Fibroblast of skin of back (primary cell): Measurements from ENCODE around the gene C1QL2.

ENCODE experiments used
- DNase-seq: peaks from one replicate; pipeline ENCODE4 v3.0.0-alpha.2; 2013

The C1QL2 gene

GRCh38 chr2:119137502-119137901 lies 21.0 kb downstream of the C1QL2 start:
- DNase-seq = no peak

GRCh38 chr2:119136872-119137271 lies 21.7 kb downstream of the C1QL2 start:
- no peak for DNase-seq

DNA sequence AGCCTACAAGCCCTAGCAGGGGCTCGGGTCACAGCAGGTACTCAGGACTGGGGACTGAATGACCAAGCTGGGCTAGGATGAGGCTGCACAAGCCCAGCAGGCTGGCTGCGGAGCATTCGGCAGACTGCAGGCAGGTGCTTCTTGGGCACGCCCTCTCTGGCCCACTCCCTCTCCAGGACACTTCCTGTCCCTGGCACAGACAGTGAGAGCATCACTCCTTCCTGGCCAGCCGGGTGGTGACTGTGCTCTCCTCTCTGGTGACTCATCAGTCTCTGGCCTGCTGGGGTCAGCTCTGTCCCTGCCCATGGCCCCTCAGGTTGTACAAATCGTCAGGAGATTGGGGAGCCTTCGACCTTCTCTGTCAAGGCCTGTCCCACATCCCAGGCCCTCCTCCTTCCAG lies 22.5 kb downstream of the C1QL2 start:
- DNase-seq = no peak

- DNase-seq = no peak
Observed at GRCh38 chr2:119134775-119135174, 23.8 kb downstream of the C1QL2 start.

DNA sequence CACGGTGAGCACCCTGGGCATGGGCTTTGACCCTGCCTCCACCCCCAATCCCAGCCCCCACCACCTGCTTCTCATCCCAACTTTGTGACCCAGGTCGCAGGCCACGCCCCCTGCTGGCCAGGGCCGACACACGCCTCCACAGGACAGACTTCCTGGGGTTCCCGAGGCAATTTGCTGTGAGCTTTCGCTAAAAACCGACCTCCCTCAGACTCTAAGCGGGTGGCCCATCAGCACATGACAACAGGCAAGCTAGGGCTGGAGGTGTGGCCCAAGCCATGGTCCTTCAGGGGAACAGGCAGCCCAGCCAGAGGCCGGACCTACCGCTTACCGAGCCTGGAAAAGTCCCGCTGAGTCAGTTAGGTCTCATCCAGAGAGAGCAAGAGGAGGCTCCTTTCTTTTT lies 31.9 kb downstream of the C1QL2 start:
- no peak for DNase-seq

DNA sequence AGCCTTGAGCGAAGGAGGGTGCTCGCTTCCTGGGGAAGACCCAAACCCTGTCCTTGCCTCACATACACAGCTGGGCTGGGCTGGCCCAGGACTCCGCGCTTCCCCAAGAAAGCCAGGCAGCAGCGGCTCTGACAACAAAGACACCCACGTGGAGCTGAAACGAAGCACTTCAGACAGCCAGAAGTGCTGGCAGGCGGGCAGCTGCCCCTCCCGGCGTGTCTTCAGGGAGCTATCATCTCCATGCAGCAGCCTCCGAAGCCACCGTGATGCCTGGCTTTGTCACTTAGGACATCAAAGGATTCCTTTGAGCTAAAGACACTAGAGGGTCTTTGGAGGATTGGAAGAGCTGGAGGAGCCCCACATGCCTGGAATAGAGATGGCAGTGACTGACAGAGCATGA lies 35.2 kb downstream of the C1QL2 start:
- no peak for DNase-seq

DNA sequence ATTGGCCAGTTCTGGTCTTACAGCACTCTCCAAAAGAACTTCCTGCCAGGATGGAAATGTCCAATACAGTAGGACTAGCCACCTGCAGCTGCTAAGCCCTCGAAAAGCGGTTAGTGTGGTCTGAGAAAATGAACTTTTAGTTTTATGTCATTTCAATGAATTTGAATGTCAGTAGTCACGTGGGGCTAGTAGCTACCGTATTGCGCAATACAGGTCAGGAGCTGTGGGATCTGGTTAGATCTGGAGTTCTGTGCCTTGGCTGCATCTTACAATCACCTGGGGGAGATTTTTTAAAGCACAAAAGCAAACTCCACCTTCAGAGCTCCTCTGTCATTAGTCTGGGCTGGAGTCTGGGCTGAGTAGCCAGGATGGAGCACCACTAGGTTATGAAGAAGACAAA lies 35.9 kb downstream of the C1QL2 start:
- no peak for DNase-seq

DNA sequence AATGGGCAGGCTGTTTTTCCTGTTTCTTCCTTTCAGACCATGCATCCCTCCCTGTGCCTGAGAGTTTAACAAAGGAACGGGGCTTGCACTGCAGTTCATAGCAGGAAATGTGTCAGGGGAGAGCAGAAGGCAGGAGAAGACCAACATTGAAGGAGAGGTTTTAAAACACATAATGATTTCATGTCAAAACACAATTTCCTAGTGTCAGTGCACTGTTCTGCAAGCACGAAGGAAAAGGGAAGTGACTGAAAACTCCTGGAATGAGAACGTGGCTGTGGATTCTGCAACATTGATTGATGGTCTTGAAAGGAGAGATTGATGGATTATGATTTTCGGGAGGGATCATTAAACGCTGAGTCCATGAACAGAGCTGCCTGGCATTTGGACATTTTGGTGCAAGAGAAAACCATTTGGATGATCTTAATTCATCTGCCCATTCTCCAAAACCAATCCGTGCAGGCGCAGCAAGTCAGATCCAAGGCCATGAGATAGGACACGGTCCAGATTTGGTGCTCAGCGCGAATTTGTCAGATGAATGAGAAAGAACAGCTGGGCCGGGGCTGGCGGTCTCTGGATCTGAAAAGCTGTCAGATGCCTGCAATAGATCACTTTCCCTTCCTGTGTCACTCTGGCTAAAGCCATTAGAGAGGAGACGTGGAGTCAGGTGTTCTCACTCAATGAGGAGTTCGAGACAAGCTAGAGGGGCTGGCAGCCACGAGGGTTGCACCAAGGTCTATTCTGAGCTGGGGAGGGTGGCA lies 38.4 kb downstream of the C1QL2 start:
- DNase-seq = no peak

- DNase-seq = no peak
Observed at GRCh38 chr2:119119076-119119785, 39.3 kb downstream of the C1QL2 start.

GRCh38 chr2:119117891-119118882 lies 40.4 kb downstream of the C1QL2 start:
- DNase-seq = no peak

- DNase-seq = no peak
Observed at GRCh38 chr2:119117408-119117807, 41.1 kb downstream of the C1QL2 start.

GRCh38 chr2:119116411-119117295 lies 41.9 kb downstream of the C1QL2 start:
- no peak for DNase-seq

GRCh38 chr2:119114266-119114665 lies 44.3 kb downstream of the C1QL2 start:
- DNase-seq = no peak

DNA sequence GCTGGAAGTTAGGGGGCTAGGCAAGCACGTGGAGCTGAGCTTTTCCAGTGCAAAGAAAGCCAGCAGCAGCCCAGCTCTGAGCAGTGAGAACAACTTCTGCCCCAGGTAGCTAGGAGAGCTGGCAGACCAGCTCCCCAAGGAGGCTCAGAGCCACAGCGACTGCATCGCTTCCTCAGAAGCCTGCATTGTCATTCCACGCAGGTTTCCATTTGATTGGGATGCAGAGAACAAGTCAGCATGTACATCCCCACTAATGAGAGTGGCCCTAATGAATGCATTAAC lies 45.1 kb downstream of the C1QL2 start:
- no peak for DNase-seq

DNA sequence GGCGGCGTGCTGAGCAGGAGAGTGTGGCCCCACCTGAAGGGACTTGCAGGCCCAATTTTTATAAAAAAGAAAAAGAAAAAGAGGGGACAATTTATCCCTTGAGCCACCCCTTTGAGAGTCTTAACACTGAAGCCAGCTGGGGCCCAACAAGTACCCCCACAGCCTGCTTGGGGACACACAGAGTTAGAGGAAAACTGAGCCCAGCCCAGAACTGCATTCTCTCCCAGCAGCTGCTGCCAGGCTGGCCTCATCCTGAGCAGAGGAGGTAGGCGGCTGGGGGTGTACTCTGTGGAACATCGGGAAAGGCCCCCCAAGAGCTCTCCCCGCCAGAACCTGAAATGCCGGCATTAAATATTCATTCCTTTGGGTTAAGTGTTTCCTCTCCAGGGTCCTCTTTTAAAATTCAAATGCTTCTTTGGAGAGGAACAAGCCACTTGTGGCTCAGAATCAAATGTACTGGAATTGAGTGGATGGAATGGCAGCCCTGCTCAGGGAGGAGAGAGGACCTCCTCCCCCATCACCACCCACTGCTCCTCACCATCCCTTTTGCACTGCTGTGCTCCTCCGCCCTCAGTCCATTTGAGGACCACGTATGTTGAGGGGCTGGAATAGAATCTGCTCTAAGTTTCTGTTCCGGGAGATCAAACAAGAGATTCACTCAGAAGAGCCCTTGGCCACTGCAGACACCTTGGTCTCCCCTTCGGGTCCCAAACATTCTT lies 45.6 kb downstream of the C1QL2 start:
- no peak for DNase-seq

DNA sequence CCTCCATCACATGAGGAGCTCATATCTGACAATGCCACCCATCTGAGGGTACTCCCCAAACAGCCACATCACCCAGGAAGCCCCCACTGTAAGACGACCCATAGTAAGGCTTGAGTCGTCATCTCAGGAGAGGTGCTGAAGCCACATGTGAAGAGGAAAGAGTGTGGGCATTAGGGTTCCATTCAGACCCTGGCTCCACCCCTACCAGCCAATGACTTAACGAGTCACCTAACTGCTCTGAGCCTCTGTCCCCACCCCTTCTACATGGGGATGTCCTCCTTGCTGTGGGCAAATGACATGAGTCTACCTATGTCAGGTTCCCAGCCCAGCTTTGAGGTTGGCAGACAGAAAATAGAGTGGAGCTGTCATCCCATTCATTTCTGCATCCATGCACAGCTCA lies 46.3 kb downstream of the C1QL2 start:
- no peak for DNase-seq

- DNase-seq = no peak
Observed at GRCh38 chr2:119111115-119111975, 47.2 kb downstream of the C1QL2 start.

GRCh38 chr2:119109866-119110265 lies 48.7 kb downstream of the C1QL2 start:
- no peak for DNase-seq

DNA sequence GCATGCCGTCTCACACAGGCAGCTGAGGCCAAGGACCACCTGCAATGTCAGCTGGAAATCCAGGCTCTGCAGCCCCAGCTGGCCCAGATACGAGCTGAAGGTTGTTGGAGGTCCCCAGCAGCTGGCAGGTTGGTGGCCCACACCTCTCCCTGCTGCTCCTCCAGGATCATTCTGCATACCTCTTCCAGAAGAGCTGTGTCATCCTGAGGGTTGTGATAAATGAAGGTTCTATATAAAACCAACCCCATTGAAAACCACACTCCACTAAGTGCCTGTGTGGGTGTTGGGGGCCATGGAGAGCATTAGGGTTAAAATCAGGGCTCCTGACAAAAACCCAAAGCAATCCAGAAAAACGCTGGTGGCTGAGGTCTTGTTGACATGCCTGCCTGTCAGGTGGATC lies 50.4 kb downstream of the C1QL2 start:
- no peak for DNase-seq

DNA sequence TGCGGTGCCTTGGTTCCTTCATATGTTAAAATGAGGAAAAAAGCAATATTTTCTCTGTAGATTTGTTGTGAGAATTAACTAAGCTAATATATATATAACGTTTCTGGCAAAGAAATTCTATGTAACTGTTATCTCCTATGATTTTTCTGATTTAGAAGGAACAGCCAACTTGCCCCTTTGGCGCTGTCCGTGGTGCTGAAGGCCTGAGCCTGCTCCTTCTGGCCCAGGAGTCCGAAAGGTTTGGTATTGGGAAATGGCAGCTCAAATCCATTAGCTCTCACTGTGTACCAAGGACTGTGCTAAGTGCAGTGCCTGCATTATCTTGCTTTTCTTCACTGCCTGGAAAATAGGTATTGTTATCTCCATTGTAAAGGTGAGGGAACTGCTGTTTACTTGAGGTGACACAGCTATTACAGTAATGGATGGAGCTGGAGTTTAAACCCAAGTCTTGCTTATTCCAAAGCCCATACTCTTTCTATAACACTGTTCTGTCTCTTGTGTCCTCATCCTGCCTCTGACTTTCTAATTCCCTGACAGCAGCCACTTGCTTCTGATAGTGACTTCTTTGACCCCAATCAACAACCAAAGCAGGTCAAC lies 52.2 kb downstream of the C1QL2 start:
- DNase-seq = peak; percentile 46
